HepG2 (cell line): ENCODE results near the gene CLEC18A. TPM values are rescaled to one million over a fixed set of nuclear protein-coding genes. Genes with fewer than 3 reads are reported as not detected.
A peak's percentile ranks its signal among the peaks of the same experiment; 100 is the strongest.

Experiments used
- HIVEP1 ChIP-seq: sonication (generic); formaldehyde crosslinking; IDR thresholded peaks from 2 replicates; pipeline ENCODE4 v1.4.0; 2020; ENCODE audit warnings: mild to moderate bottlenecking, missing genetic modification reagents
- MYC ChIP-seq: sonication (generic); formaldehyde crosslinking; IDR thresholded peaks from 2 replicates; pipeline ENCODE4 v1.9.0; 2021; ENCODE audit warnings: missing genetic modification reagents, borderline replicate concordance
- RFXAP ChIP-seq: sonication (generic); formaldehyde crosslinking; IDR thresholded peaks from 2 replicates; pipeline ENCODE4 v1.4.0; 2020; ENCODE audit warnings: missing genetic modification reagents, borderline replicate concordance
- SALL1 ChIP-seq: sonication (generic); formaldehyde crosslinking; IDR thresholded peaks from 2 replicates; pipeline ENCODE4 v1.8.0; 2022; ENCODE audit warnings: mild to moderate bottlenecking, missing genetic modification reagents
- SNAPC4 ChIP-seq: sonication (generic); formaldehyde crosslinking; IDR thresholded peaks from 2 replicates; pipeline ENCODE4 v1.4.0; 2020; ENCODE audit warnings: mild to moderate bottlenecking, missing genetic modification reagents
- ZBTB34 ChIP-seq: sonication (generic); formaldehyde crosslinking; IDR thresholded peaks from 2 replicates; pipeline ENCODE4 v1.8.0; 2022; ENCODE audit warnings: mild to moderate bottlenecking, missing genetic modification reagents
- ZFAT ChIP-seq: sonication (generic); formaldehyde crosslinking; conservative IDR thresholded peaks from 2 replicates; pipeline ENCODE4 v1.8.1; 2023; ENCODE audit warnings: missing genetic modification reagents, inconsistent platforms
- ZNF569 ChIP-seq: sonication (generic); formaldehyde crosslinking; IDR thresholded peaks from 2 replicates; pipeline ENCODE4 v1.5.0; 2020; ENCODE audit warnings: mild to moderate bottlenecking, missing genetic modification reagents, moderate library complexity, borderline replicate concordance
- ZNF678 ChIP-seq: sonication (generic); formaldehyde crosslinking; IDR thresholded peaks from 2 replicates; pipeline ENCODE4 v1.4.0; 2020; ENCODE audit warnings: mild to moderate bottlenecking, missing genetic modification reagents
- polyA plus RNA-seq, 8 experiments: library from polyadenylated mRNA; depleted of rRNA in 3 of 8; stranded (reverse) in 7 of 8; unstranded in 1 of 8; fragments of >200 nt; fragmentation: Illumina TruSeq in 4 of 8; extraction: Trizol in 4 of 8; gene quantifications; 2 replicates each; pipeline versions ENCODE4 v1.2.1 to v1.2.3, GENCODE V29; 2011 to 2016; ENCODE audit warnings: low read depth in 4 of 8, missing spikeins in 1 of 8, mixed read lengths in 1 of 8; ENCODE audit not compliant: insufficient read depth in 1 of 8
- total RNA-seq, 5 experiments: library from RNA; depleted of rRNA; stranded (reverse); fragments of >200 nt; fragmentation: Illumina TruSeq; extraction: Trizol; gene quantifications; 2 replicates each; pipeline ENCODE4 v1.2.3, GENCODE V29; 2016; ENCODE audit warnings: low read depth in 1 of 5
- TF ChIP-seq, protein P1 (sequence below): sonication (generic); formaldehyde crosslinking; IDR thresholded peaks from 2 replicates; pipeline ENCODE4 v1.4.0; 2020; ENCODE audit warnings: missing genetic modification reagents
- TF ChIP-seq, protein P2 (sequence below): IDR thresholded peaks from 2 replicates; pipeline ENCODE4 v1.6.1; 2012; ENCODE audit warnings: low read depth, low read length, improper control_type of control experiment
- TF ChIP-seq, protein P3 (sequence below): sonication (generic); formaldehyde crosslinking; conservative IDR thresholded peaks from 2 replicates; pipeline ENCODE4 v1.8.0; 2022; ENCODE audit warnings: low read depth, missing genetic modification reagents

The CLEC18A gene
- total and polyA plus RNA-seq, 2 of the 13 experiments (the other 11 are each of a cell fraction or from before 2014, with no cell fraction given) = 0.22 to 0.42 TPM

DNA sequence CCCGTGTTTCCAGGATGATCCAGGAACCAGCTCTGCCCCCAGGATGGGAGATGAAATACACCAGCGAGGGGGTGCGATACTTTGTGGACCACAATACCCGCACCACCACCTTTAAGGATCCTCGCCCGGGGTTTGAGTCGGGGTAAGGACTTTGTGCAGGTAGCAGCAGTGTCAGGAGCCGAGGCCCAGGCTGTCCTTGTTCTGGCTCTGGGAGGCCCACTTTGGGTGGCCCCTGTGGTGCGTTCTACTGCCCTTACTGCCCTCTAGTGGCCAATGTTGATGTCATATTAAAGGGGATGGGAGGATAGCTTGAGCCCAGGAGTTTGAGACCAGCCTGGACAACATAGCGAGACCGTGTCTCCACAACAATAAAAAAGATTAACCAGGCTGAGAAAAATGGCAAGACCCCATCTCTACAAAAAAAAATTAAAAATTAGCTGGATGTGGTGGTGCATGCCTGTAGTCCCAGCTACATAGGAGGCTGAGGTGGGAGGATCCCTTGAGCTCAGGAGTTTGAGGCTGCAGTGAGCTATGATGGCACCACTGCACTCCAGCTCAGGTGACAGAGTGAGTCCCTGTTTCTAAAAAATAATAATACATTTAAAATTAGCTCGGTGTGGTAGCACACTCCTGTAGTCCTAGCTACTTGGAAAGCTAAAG, 20.9 kb upstream of the CLEC18A start (continued):
- TF ChIP-seq SNAPC4 (CRISPR knock-in tag) = no peak
- TF ChIP-seq MYC (CRISPR knock-in tag) = no peak
- TF ChIP-seq, protein P1, sequence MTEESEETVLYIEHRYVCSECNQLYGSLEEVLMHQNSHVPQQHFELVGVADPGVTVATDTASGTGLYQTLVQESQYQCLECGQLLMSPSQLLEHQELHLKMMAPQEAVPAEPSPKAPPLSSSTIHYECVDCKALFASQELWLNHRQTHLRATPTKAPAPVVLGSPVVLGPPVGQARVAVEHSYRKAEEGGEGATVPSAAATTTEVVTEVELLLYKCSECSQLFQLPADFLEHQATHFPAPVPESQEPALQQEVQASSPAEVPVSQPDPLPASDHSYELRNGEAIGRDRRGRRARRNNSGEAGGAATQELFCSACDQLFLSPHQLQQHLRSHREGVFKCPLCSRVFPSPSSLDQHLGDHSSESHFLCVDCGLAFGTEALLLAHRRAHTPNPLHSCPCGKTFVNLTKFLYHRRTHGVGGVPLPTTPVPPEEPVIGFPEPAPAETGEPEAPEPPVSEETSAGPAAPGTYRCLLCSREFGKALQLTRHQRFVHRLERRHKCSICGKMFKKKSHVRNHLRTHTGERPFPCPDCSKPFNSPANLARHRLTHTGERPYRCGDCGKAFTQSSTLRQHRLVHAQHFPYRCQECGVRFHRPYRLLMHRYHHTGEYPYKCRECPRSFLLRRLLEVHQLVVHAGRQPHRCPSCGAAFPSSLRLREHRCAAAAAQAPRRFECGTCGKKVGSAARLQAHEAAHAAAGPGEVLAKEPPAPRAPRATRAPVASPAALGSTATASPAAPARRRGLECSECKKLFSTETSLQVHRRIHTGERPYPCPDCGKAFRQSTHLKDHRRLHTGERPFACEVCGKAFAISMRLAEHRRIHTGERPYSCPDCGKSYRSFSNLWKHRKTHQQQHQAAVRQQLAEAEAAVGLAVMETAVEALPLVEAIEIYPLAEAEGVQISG (CRISPR knock-in tag) = peak; percentile 34
- TF ChIP-seq HIVEP1 (CRISPR knock-in tag) = no peak
- TF ChIP-seq RFXAP = no peak
- no peak for TF ChIP-seq ZBTB34 (CRISPR knock-in tag)
- no peak for TF ChIP-seq ZFAT (CRISPR knock-in tag)
- TF ChIP-seq ZNF569 (CRISPR knock-in tag) = no peak
- TF ChIP-seq, protein P2, sequence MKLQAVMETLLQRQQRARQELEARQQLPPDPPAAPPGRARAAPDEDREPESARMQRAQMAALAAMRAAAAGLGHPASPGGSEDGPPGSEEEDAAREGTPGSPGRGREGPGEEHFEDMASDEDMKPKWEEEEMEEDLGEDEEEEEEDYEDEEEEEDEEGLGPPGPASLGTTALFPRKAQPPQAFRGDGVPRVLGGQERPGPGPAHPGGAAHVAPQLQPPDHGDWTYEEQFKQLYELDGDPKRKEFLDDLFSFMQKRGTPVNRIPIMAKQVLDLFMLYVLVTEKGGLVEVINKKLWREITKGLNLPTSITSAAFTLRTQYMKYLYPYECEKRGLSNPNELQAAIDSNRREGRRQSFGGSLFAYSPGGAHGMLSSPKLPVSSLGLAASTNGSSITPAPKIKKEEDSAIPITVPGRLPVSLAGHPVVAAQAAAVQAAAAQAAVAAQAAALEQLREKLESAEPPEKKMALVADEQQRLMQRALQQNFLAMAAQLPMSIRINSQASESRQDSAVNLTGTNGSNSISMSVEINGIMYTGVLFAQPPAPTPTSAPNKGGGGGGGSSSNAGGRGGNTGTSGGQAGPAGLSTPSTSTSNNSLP = 0 out of 2 replicates have a peak, but pooled peaks have one; percentile 23
- TF ChIP-seq, protein P3, sequence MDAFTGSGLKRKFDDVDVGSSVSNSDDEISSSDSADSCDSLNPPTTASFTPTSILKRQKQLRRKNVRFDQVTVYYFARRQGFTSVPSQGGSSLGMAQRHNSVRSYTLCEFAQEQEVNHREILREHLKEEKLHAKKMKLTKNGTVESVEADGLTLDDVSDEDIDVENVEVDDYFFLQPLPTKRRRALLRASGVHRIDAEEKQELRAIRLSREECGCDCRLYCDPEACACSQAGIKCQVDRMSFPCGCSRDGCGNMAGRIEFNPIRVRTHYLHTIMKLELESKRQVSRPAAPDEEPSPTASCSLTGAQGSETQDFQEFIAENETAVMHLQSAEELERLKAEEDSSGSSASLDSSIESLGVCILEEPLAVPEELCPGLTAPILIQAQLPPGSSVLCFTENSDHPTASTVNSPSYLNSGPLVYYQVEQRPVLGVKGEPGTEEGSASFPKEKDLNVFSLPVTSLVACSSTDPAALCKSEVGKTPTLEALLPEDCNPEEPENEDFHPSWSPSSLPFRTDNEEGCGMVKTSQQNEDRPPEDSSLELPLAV (CRISPR knock-in tag) = no peak
- peak; percentile 39; the same call in 1 of the 2 replicates for TF ChIP-seq SALL1
- no peak for TF ChIP-seq ZNF678
